IMR-90 (cell line): Measurements from ENCODE around the gene DUS4L. TPM values are rescaled to one million over a fixed set of nuclear protein-coding genes. Genes with fewer than 3 reads are reported as not detected.

Experiments
- ATAC-seq: fragments of 200-7000 bp; cut with Tn5 transposase; 2 replicates; pipeline ENCODE4 v1.9.1; 2020; ENCODE audit warnings: low read depth, mild to moderate bottlenecking, moderate library complexity
- BruUV-seq: library from RNA; stranded (reverse); fragments of 400-500 nt; replicated peaks from 2 replicates; lab custom pipeline; 2021; lab: Mats Ljungman, UMichigan
- CTCF ChIA-PET: fragments of 300-600 bp; formaldehyde crosslinking; extraction: SDS; loops from one replicate; lab custom pipeline; 2021; ENCODE audit warnings: antibody characterized with exemption; lab: Yijun Ruan, JAX
- POLR2A ChIA-PET: fragments of 300-600 bp; sonication (Branson Sonifier 250); formaldehyde crosslinking; loops from one replicate; lab custom pipeline; 2022; ENCODE audit warnings: antibody characterized with exemption; ENCODE audit not compliant: unreplicated experiment; lab: Charles Lee
- DNase-seq: peaks from one replicate; pipeline ENCODE4 v3.0.0; 2013
- H2AFZ ChIP-seq: replicated peaks from 2 replicates; pipeline ENCODE3; 2013; ENCODE audit warnings: low read length, mild to moderate bottlenecking; ENCODE audit not compliant: poor library complexity
- H2AK5ac ChIP-seq: 2 replicates; pipeline ENCODE4 v1.6.1; 2013; ENCODE audit warnings: low read depth, low read length, inconsistent platforms
- H2AK9ac ChIP-seq: replicated peaks from 2 replicates; pipeline ENCODE3; 2013; ENCODE audit warnings: mild to moderate bottlenecking, low read depth, low read length, moderate library complexity; ENCODE audit not compliant: poor library complexity
- H2BK120ac ChIP-seq: 2 replicates; pipeline ENCODE4 v1.6.1; 2013; ENCODE audit warnings: low read depth, low read length, inconsistent platforms
- H2BK15ac ChIP-seq: 3 replicates; pipeline ENCODE4 v1.6.1; 2013; ENCODE audit warnings: low read depth, low read length, inconsistent platforms
- H2BK20ac ChIP-seq: 2 replicates; pipeline ENCODE4 v1.6.1; 2013; ENCODE audit warnings: low read depth, mild to moderate bottlenecking, inconsistent platforms, low read length, moderate library complexity
- H2BK5ac ChIP-seq: 2 replicates; pipeline ENCODE4 v1.6.1; 2013; ENCODE audit warnings: mild to moderate bottlenecking, low read depth, low read length, inconsistent platforms; ENCODE audit not compliant: poor library complexity, severe bottlenecking
- H3K14ac ChIP-seq: replicated peaks from 2 replicates; pipeline ENCODE4 v1.6.1; 2013; ENCODE audit warnings: low read depth, low read length, inconsistent platforms
- H3K18ac ChIP-seq: 2 replicates; pipeline ENCODE4 v1.6.1; 2013; ENCODE audit warnings: low read depth, low read length, control low read depth
- H3K23ac ChIP-seq: 2 replicates; pipeline ENCODE4 v1.6.1; 2013; ENCODE audit warnings: low read depth, low read length, inconsistent platforms
- H3K27ac ChIP-seq: 2 replicates; pipeline ENCODE4 v1.5.1; 2013; ENCODE audit warnings: mild to moderate bottlenecking, control low read depth, low read length; ENCODE audit not compliant: insufficient read depth
- H3K27me3 ChIP-seq: 2 replicates; pipeline ENCODE4 v1.6.1; 2013; ENCODE audit warnings: low read length; ENCODE audit not compliant: control insufficient read depth, insufficient read depth
- H3K36me3 ChIP-seq: 2 replicates; pipeline ENCODE4 v1.6.1; 2013; ENCODE audit warnings: low read length, mixed read lengths; ENCODE audit not compliant: control insufficient read depth, insufficient read depth
- H3K4ac ChIP-seq: 2 replicates; pipeline ENCODE4 v1.6.1; 2013; ENCODE audit warnings: low read depth, low read length, inconsistent platforms
- H3K4me1 ChIP-seq: 2 replicates; pipeline ENCODE4 v1.6.1; 2013; ENCODE audit warnings: low read length, mixed read lengths; ENCODE audit not compliant: control insufficient read depth, insufficient read depth
- H3K4me2 ChIP-seq: 2 replicates; pipeline ENCODE4 v1.6.1; 2013; ENCODE audit warnings: low read depth, mild to moderate bottlenecking, control low read depth, low read length, moderate library complexity
- H3K4me3 ChIP-seq: 2 replicates; pipeline ENCODE4 v1.5.1; 2013; ENCODE audit warnings: low read depth, mild to moderate bottlenecking, control low read depth, low read length, moderate library complexity; ENCODE audit not compliant: insufficient read depth
- H3K56ac ChIP-seq: 2 replicates; pipeline ENCODE4 v1.6.1; 2013; ENCODE audit warnings: low read length, inconsistent platforms; ENCODE audit not compliant: insufficient read depth; ENCODE audit errors: extremely low read depth
- H3K79me1 ChIP-seq, 2 experiments: 2 replicates each; pipeline ENCODE4 v1.6.1; 2013; ENCODE audit warnings: low read length in 2 of 2, inconsistent platforms in 1 of 2, low read depth in 1 of 2
- H3K9ac ChIP-seq: 2 replicates; pipeline ENCODE4 v1.6.1; 2013; ENCODE audit warnings: low read depth, low read length, control low read depth
- H3K9me1 ChIP-seq: 2 replicates; pipeline ENCODE4 v1.6.1; 2013; ENCODE audit warnings: low read length, inconsistent platforms; ENCODE audit not compliant: insufficient read depth
- H3K9me3 ChIP-seq: 2 replicates; pipeline ENCODE4 v1.6.1; 2013; ENCODE audit warnings: low read length; ENCODE audit not compliant: control insufficient read depth, insufficient read depth
- H4K20me1 ChIP-seq: 2 replicates; pipeline ENCODE4 v1.6.1; 2013; ENCODE audit warnings: low read length, inconsistent platforms; ENCODE audit not compliant: insufficient read depth
- H4K5ac ChIP-seq: 2 replicates; pipeline ENCODE4 v1.6.1; 2013; ENCODE audit warnings: mild to moderate bottlenecking, low read depth, low read length, control low read depth
- H4K8ac ChIP-seq, 2 experiments: 2 replicates each; pipeline ENCODE4 v1.6.1; 2013; ENCODE audit warnings: low read depth in 2 of 2, low read length in 2 of 2, control low read depth in 1 of 2, inconsistent platforms in 1 of 2
- H4K91ac ChIP-seq: 2 replicates; pipeline ENCODE4 v1.6.1; 2013; ENCODE audit warnings: low read depth, low read length, inconsistent platforms; ENCODE audit not compliant: insufficient read depth
- FOS ChIP-seq: fragments of 150-350 bp; IDR thresholded peaks from 2 replicates; pipeline ENCODE4 v1.6.1; 2016; ENCODE audit warnings: low read depth, low read length
- RFX5 ChIP-seq: IDR thresholded peaks from 2 replicates; pipeline ENCODE4 v1.8.0; 2012; ENCODE audit warnings: low read depth, mild to moderate bottlenecking, low read length, moderate library complexity
- WGBS, 2 experiments: methylation state at CpG; one replicate each; pipeline versions ENCODE4 v1.1.5 to v1.1.7; 2013; ENCODE audit warnings: missing lambda C conversion rate in 2 of 2; ENCODE audit not compliant: insufficient read length in 1 of 2; ENCODE audit errors: extremely low coverage in 2 of 2; 5-methylcytosine and 5-hydroxymethylcytosine counted together
- dilution Hi-C: fragments of 300-500 bp; cut with HindIII; formaldehyde crosslinking; loops from one replicate; pipeline ENCODE4 v1.14.3; 2018; ENCODE audit warnings: low sequenced_read_pairs; ENCODE audit not compliant: unreplicated experiment
- in situ Hi-C: fragments of 300-500 bp; cut with MboI; formaldehyde crosslinking; loops from 3 replicates; pipeline ENCODE4 v1.14.3; 2019; ENCODE audit warnings: low sequenced_read_pairs, inconsistent platforms, mixed read lengths
- intact Hi-C: fragments of 100-400 bp; cut with micrococcal nuclease; formaldehyde crosslinking; loops from 2 replicates; pipeline ENCODE4 v1.10.0; 2022
- polyA plus RNA-seq, 3 experiments: library from polyadenylated mRNA; depleted of rRNA; stranded (reverse); fragments of >200 nt; gene quantifications; 2 replicates each; pipeline ENCODE4 v1.2.3, GENCODE V29; 2012; ENCODE audit warnings: low replicate concordance in 1 of 3
- total RNA-seq: library from RNA; depleted of rRNA; stranded (reverse); fragments of >200 nt; gene quantifications from 2 replicates; pipeline ENCODE4 v1.2.3, GENCODE V29; 2012
- TF ChIP-seq, protein P1 (sequence below): conservative IDR thresholded peaks from 2 replicates; pipeline ENCODE4 v1.5.1; 2012; ENCODE audit warnings: mild to moderate bottlenecking, low read depth, low read length, improper control_type of control experiment

The DUS4L gene
- total and polyA plus RNA-seq, 2 of the 4 experiments (the other 2 are of a cell fraction), result 4.2 to 6.6 TPM

DNA sequence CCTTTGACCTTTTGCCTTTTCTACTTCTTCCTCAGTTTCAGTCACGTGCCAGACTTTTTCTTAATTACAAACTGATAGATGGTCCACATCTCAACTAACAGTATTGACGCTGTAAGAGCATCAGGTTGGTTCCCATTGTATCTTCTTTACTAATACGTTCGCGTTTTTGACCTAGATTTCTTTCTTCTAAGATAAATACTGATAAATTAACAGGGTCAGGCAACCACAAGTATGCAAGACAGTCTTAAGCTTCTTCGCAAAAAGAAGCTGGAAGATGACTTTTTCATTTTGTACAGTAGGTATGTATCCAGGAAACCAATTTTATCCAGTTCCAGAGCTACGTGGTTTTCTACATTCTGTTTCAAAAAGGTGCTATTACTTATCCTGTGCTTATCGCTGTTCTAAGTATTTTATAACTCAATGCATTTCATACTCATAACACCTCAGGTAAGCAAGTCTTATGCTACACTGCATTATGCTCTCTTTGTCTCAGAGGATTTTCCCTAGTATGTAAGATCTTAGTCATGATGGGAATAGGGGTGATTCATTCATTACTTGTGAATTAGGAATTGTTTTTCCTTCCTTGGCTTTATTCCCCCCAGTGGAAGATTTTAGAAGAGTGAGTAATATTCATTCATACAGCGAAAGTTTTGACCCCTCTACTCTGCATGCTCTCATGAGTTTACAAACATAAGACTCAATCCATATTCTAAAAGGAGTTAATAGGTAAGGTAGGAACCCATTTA is 955 bp downstream of the DUS4L start:
- in situ Hi-C loops (no loop called here), dilution Hi-C loops (no loop called here)
- H4K8ac ChIP-seq, result peak overlapping the region; percentile 75 to 91

More for the DNA sequence above, 955 bp downstream of the DUS4L start:
- peak overlapping the region; percentile 94 for H3K14ac ChIP-seq
- peak overlapping the region; percentile 70 for H2BK20ac ChIP-seq
- peak overlapping the region; percentile 84 for H2BK5ac ChIP-seq
- H3K56ac ChIP-seq, result peak overlapping the region; percentile 65; the same call in 1 of the 2 replicates
- ChIA-PET POLR2A (no interaction called here), CTCF (interaction anchor here (1.0 kb wide), 1 partner anchor 169 kb away, joined by 3 read pairs; no protein-coding TSS in a partner anchor)
- peak overlapping the region; percentile 87 for H3K23ac ChIP-seq
- peaks cover 18 to 49% of the 10 kb centered on the region in 2 experiments for H3K79me1 ChIP-seq
- intact Hi-C loops, result no loop called here
- H3K9ac ChIP-seq, result peak overlapping the region; percentile 93
- WGBS, 2 experiments, result 0% methylated on average over 1 of the region's 9 CpGs; no CpG with 5 or more reads in 1 of the 2 experiments
- H3K4ac ChIP-seq, result peak overlapping the region; percentile 95
- no peaks in the 10 kb centered on the region for H3K36me3 ChIP-seq
- peak overlapping the region; percentile 66 for H2BK120ac ChIP-seq
- TF ChIP-seq RFX5 (no peak), FOS (peak; percentile 87; the same call in 1 of the 2 replicates)
- TF ChIP-seq, protein P1, sequence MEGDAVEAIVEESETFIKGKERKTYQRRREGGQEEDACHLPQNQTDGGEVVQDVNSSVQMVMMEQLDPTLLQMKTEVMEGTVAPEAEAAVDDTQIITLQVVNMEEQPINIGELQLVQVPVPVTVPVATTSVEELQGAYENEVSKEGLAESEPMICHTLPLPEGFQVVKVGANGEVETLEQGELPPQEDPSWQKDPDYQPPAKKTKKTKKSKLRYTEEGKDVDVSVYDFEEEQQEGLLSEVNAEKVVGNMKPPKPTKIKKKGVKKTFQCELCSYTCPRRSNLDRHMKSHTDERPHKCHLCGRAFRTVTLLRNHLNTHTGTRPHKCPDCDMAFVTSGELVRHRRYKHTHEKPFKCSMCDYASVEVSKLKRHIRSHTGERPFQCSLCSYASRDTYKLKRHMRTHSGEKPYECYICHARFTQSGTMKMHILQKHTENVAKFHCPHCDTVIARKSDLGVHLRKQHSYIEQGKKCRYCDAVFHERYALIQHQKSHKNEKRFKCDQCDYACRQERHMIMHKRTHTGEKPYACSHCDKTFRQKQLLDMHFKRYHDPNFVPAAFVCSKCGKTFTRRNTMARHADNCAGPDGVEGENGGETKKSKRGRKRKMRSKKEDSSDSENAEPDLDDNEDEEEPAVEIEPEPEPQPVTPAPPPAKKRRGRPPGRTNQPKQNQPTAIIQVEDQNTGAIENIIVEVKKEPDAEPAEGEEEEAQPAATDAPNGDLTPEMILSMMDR, result peak; percentile 7; the same call in 1 of the 2 replicates
- DNase-seq, result peak; percentile 95
- no peaks in the 10 kb centered on the region for H3K27me3 ChIP-seq
- peak overlapping the region; percentile 86 for H4K91ac ChIP-seq
- H4K20me1 ChIP-seq, result no peaks in the 10 kb centered on the region
- BruUV-seq, result TSS peak; percentile 60
- H2AK9ac ChIP-seq, result peak overlapping the region; percentile 99
- H3K9me1 ChIP-seq, result no peaks in the 10 kb centered on the region
- no peak overlapping the region for H2AFZ ChIP-seq
- H3K4me2 ChIP-seq, result peak overlapping the region; percentile 81
- H3K4me3 ChIP-seq, result peak overlapping the region; percentile 90
- H2AK5ac ChIP-seq, result peak overlapping the region; percentile 99
- ATAC-seq, result peak; percentile 61
- peak overlapping the region; percentile 91 for H2BK15ac ChIP-seq
- H3K9me3 ChIP-seq, result no peaks in the 10 kb centered on the region
- H3K4me1 ChIP-seq, result peaks cover 2% of the 10 kb centered on the region; the same call in 1 of the 2 replicates
- peak overlapping the region; percentile 88 for H3K27ac ChIP-seq
- H4K5ac ChIP-seq, result peak overlapping the region; percentile 70
- peak overlapping the region; percentile 21; the same call in 1 of the 2 replicates for H3K18ac ChIP-seq
